GM12878 (cell line): ENCODE measurements around the gene CITED2. TPM values are rescaled to one million over a fixed set of nuclear protein-coding genes. Genes with fewer than 3 reads are reported as not detected.

Source experiments
- ATF7 ChIP-seq: fragments of 450-650 bp; IDR thresholded peaks from 2 replicates; pipeline ENCODE4 v1.6.1; 2016; ENCODE audit warnings: low read depth, mild to moderate bottlenecking
- BACH1 ChIP-seq: fragments of 450-650 bp; IDR thresholded peaks from 2 replicates; pipeline ENCODE4 v1.6.1; 2017; ENCODE audit warnings: mild to moderate bottlenecking, borderline replicate concordance
- BCL3 ChIP-seq: IDR thresholded peaks from 2 replicates; pipeline ENCODE4 v1.6.1; 2011; ENCODE audit warnings: borderline replicate concordance, low read depth, mild to moderate bottlenecking, moderate library complexity, low read length; ENCODE audit not compliant: insufficient read depth, poor library complexity, severe bottlenecking
- BCLAF1 ChIP-seq: fragments of 450-650 bp; IDR thresholded peaks from 2 replicates; pipeline ENCODE4 v1.6.1; 2017; ENCODE audit warnings: antibody characterized with exemption, mild to moderate bottlenecking, moderate library complexity
- BRCA1 ChIP-seq: IDR thresholded peaks from 2 replicates; pipeline ENCODE4 v1.6.1; 2011; ENCODE audit warnings: low read depth, low read length, improper control_type of control experiment
- CHD2 ChIP-seq: IDR thresholded peaks from 2 replicates; pipeline ENCODE4 v1.6.1; 2011; ENCODE audit warnings: low read depth, low read length, improper control_type of control experiment, borderline replicate concordance
- EGR1 ChIP-seq, 2 experiments: IDR thresholded peaks; 1 replicate in 1 of 2; 2 replicates in 1 of 2; pipeline ENCODE4 v1.6.1; 2011 to 2012; ENCODE audit warnings: low read depth in 2 of 2, low read length in 2 of 2, borderline replicate concordance in 1 of 2, mild to moderate bottlenecking in 1 of 2, moderate library complexity in 1 of 2
- FOS ChIP-seq: IDR thresholded peaks from 3 replicates; pipeline ENCODE4 v1.6.1; 2011; ENCODE audit warnings: borderline replicate concordance; ENCODE audit not compliant: insufficient read length; ENCODE audit errors: extremely low read depth
- GATAD2B ChIP-seq: fragments of 450-650 bp; conservative IDR thresholded peaks from 2 replicates; pipeline ENCODE4 v1.6.1; 2017; ENCODE audit warnings: low read depth, mild to moderate bottlenecking, moderate library complexity
- IKZF1 ChIP-seq: fragments of 450-650 bp; conservative IDR thresholded peaks from 2 replicates; pipeline ENCODE4 v1.6.1; 2017; ENCODE audit warnings: antibody characterized with exemption, mild to moderate bottlenecking
- MTA2 ChIP-seq: fragments of 450-650 bp; IDR thresholded peaks from 2 replicates; pipeline ENCODE4 v1.6.1; 2016; ENCODE audit warnings: low read depth, mild to moderate bottlenecking, moderate library complexity
- MXI1 ChIP-seq: fragments of 150-350 bp; IDR thresholded peaks from 2 replicates; pipeline ENCODE4 v1.6.1; 2011; ENCODE audit warnings: low read depth, mild to moderate bottlenecking, inconsistent platforms, low read length, improper control_type of control experiment
- NBN ChIP-seq: fragments of 450-650 bp; IDR thresholded peaks from 2 replicates; pipeline ENCODE4 v1.6.1; 2016
- NFYA ChIP-seq: IDR thresholded peaks from 2 replicates; pipeline ENCODE4 v1.6.1; 2011; ENCODE audit warnings: low read depth, mild to moderate bottlenecking, low read length, improper control_type of control experiment, borderline replicate concordance
- NR2C1 ChIP-seq: fragments of 450-650 bp; IDR thresholded peaks from 2 replicates; pipeline ENCODE4 v1.6.1; 2017; ENCODE audit warnings: antibody characterized with exemption, mild to moderate bottlenecking, moderate library complexity
- PKNOX1 ChIP-seq: fragments of 450-650 bp; IDR thresholded peaks from 2 replicates; pipeline ENCODE4 v1.6.1; 2016; ENCODE audit warnings: mild to moderate bottlenecking
- PML ChIP-seq: IDR thresholded peaks from 2 replicates; pipeline ENCODE4 v1.6.1; 2012; ENCODE audit warnings: low read length, inconsistent platforms
- POLR2AphosphoS2 ChIP-seq: IDR thresholded peaks from 2 replicates; pipeline ENCODE4 v1.6.1; 2011; ENCODE audit warnings: low read depth, mild to moderate bottlenecking, low read length, improper control_type of control experiment, moderate library complexity
- RAD51 ChIP-seq: fragments of 450-650 bp; IDR thresholded peaks from 2 replicates; pipeline ENCODE4 v1.6.1; 2016; ENCODE audit warnings: moderate library complexity, mild to moderate bottlenecking, inconsistent platforms
- RCOR1 ChIP-seq: conservative IDR thresholded peaks from 2 replicates; pipeline ENCODE4 v1.6.1; 2012; ENCODE audit warnings: low read depth, low read length, improper control_type of control experiment
- RUNX3 ChIP-seq: IDR thresholded peaks from 2 replicates; pipeline ENCODE4 v1.6.1; 2012; ENCODE audit warnings: low read length, inconsistent platforms
- SIN3A ChIP-seq: IDR thresholded peaks from 2 replicates; pipeline ENCODE4 v1.6.1; 2012; ENCODE audit warnings: low read depth, low read length, improper control_type of control experiment
- SREBF2 ChIP-seq: IDR thresholded peaks from 2 replicates; pipeline ENCODE4 v1.6.1; 2012; ENCODE audit warnings: mild to moderate bottlenecking, low read length
- STAT1 ChIP-seq: fragments of 450-650 bp; conservative IDR thresholded peaks from 2 replicates; pipeline ENCODE4 v1.6.1; 2014; ENCODE audit warnings: antibody characterized with exemption, mild to moderate bottlenecking
- TCF12 ChIP-seq: IDR thresholded peaks from 2 replicates; pipeline ENCODE4 v1.6.1; 2011; ENCODE audit warnings: low read depth, mild to moderate bottlenecking, low read length
- YY1 ChIP-seq: IDR thresholded peaks from 2 replicates; pipeline ENCODE4 v1.6.1; 2011; ENCODE audit warnings: low read depth, mild to moderate bottlenecking, low read length
- ZBED1 ChIP-seq: IDR thresholded peaks from 2 replicates; pipeline ENCODE4 v1.6.1; 2016; ENCODE audit warnings: borderline replicate concordance
- ZNF217 ChIP-seq: fragments of 450-650 bp; IDR thresholded peaks from 2 replicates; pipeline ENCODE4 v1.6.1; 2017; ENCODE audit warnings: antibody characterized with exemption, mild to moderate bottlenecking
- ZNF24 ChIP-seq: fragments of 450-650 bp; IDR thresholded peaks from 2 replicates; pipeline ENCODE4 v1.6.1; 2017; ENCODE audit warnings: antibody characterized with exemption, mild to moderate bottlenecking
- polyA plus RNA-seq, 11 experiments: library from polyadenylated mRNA; depleted of rRNA in 4 of 11; unstranded in 6 of 11; stranded (reverse) in 5 of 11; fragments of >200 nt; fragmentation: Nextera tagmentation in 4 of 11; fragmentation: Illumina TruSeq in 1 of 11; extraction: Ambion mirVana in 4 of 11; extraction: Trizol in 1 of 11; gene quantifications; 1 replicate in 1 of 11; 2 replicates in 10 of 11; pipeline versions ENCODE4 v1.2.1 to v1.2.3, GENCODE V29; 2011 to 2016; ENCODE audit warnings: inconsistent platforms in 2 of 11, missing spikeins in 2 of 11, low read depth in 1 of 11
- total RNA-seq, 4 experiments: library from RNA; depleted of rRNA in 3 of 4; stranded (reverse); fragments of >200 nt in 3 of 4; fragmentation: Illumina TruSeq in 1 of 4; extraction: Trizol in 1 of 4; gene quantifications; 2 replicates each; pipeline versions ENCODE4 v1.2.1 to v1.2.3, GENCODE V29; 2013 to 2021

CITED2 gene
- total and polyA plus RNA-seq, 10 of the 15 experiments (the other 5 are each of a cell fraction or from before 2014, with no cell fraction given), result 0.08 to 20.0 (median 7.3) TPM

GRCh38 chr6:139392794-139393193 lies 18.3 kb upstream of the CITED2 start (continued):
- TF ChIP-seq MXI1, result no peak
- no peak for TF ChIP-seq CHD2
- TF ChIP-seq SIN3A, result no peak
- TF ChIP-seq ATF7, result peak; percentile 36; the same call in 1 of the 2 replicates
- TF ChIP-seq SREBF2, result no peak
- no peak; the same call in 1 of the 2 replicates for TF ChIP-seq BACH1
- TF ChIP-seq BCLAF1, result no peak
- TF ChIP-seq BRCA1, result no peak
- TF ChIP-seq NBN, result 0 out of 2 replicates have a peak, but pooled peaks have one; percentile 37
- peak; percentile 36; the same call in 1 of the 2 replicates for TF ChIP-seq IKZF1
- no peak for TF ChIP-seq YY1
- peak; percentile 48 for TF ChIP-seq ZNF217
- TF ChIP-seq GATAD2B, result no peak
- TF ChIP-seq ZNF24, result peak; percentile 63; the same call in 1 of the 2 replicates
- TF ChIP-seq RCOR1, result no peak
- TF ChIP-seq RAD51, result no peak
- no peak for TF ChIP-seq TCF12
- TF ChIP-seq NR2C1, result no peak
- TF ChIP-seq RUNX3, result peak; percentile 52
- TF ChIP-seq BCL3, result no peak
- no peak for TF ChIP-seq FOS
- no peak for TF ChIP-seq ZBED1
- no peak for TF ChIP-seq NFYA
- 0 out of 2 replicates have a peak, but pooled peaks have one; percentile 17 for TF ChIP-seq PKNOX1
- no peak for TF ChIP-seq POLR2AphosphoS2
- TF ChIP-seq MTA2, result peak; percentile 72; the same call in 1 of the 2 replicates
- no peak for TF ChIP-seq EGR1 (IDR thresholded peaks at IDR 0.05; ENCODE audit: borderline replicate concordance in 1 of 2, low read depth in 2 of 2, low read length in 2 of 2)
- TF ChIP-seq PML, result no peak
- no peak for TF ChIP-seq STAT1
